IMR-90 (cell line): ENCODE results near the gene FERD3L.

Source experiments
- BHLHE40 ChIP-seq: fragments of 150-350 bp; IDR thresholded peaks from 2 replicates; pipeline ENCODE4 v1.6.1; 2016; ENCODE audit warnings: mild to moderate bottlenecking, low read depth, low read length
- CEBPB ChIP-seq: IDR thresholded peaks from 2 replicates; pipeline ENCODE4 v1.6.1; 2012; ENCODE audit warnings: low read depth, low read length, improper control_type of control experiment
- CHD1 ChIP-seq: IDR thresholded peaks from 2 replicates; pipeline ENCODE4 v1.6.1; 2012; ENCODE audit warnings: low read depth, low read length, improper control_type of control experiment
- CTCF ChIP-seq: conservative IDR thresholded peaks from 2 replicates; pipeline ENCODE4 v1.5.1; 2012; ENCODE audit warnings: mild to moderate bottlenecking, low read depth, low read length, improper control_type of control experiment
- MAFK ChIP-seq: IDR thresholded peaks from 2 replicates; pipeline ENCODE4 v1.6.1; 2012; ENCODE audit warnings: low read depth, low read length, improper control_type of control experiment
- MAZ ChIP-seq: IDR thresholded peaks from 2 replicates; pipeline ENCODE4 v1.6.1; 2012; ENCODE audit warnings: low read depth, mild to moderate bottlenecking, low read length, improper control_type of control experiment, moderate library complexity, borderline replicate concordance
- NFE2L2 ChIP-seq: fragments of 150-350 bp; IDR thresholded peaks from 2 replicates; pipeline ENCODE4 v1.6.1; 2016; ENCODE audit warnings: low read depth, mild to moderate bottlenecking, low read length
- POLR2A ChIP-seq: IDR thresholded peaks from 2 replicates; pipeline ENCODE4 v1.6.1; 2012; ENCODE audit warnings: mild to moderate bottlenecking, low read depth, low read length
- RCOR1 ChIP-seq: IDR thresholded peaks from 2 replicates; pipeline ENCODE4 v1.6.1; 2012; ENCODE audit warnings: mild to moderate bottlenecking, low read length, improper control_type of control experiment; ENCODE audit not compliant: insufficient replicate concordance
- SMC3 ChIP-seq: fragments of 150-350 bp; IDR thresholded peaks from 2 replicates; pipeline ENCODE4 v1.6.1; 2016; ENCODE audit warnings: low read depth, mild to moderate bottlenecking, antibody characterized with exemption, low read length, moderate library complexity
- USF2 ChIP-seq: fragments of 150-350 bp; IDR thresholded peaks from 2 replicates; pipeline ENCODE4 v1.6.1; 2017; ENCODE audit warnings: mild to moderate bottlenecking, antibody characterized with exemption, low read length, low read depth

GRCh38 chr7:19117870-19118608 is 27.2 kb downstream of the FERD3L start:
- TF ChIP-seq CTCF (no peak; the same call in 1 of the 2 replicates), RCOR1 (no peak), BHLHE40 (no peak), MAFK (no peak), POLR2A (no peak), MAZ (no peak), USF2 (no peak), NFE2L2 (no peak), CEBPB (no peak), SMC3 (no peak), CHD1 (no peak)
